ENCODE data around the gene CHTF8. TPM values are rescaled to one million over a fixed set of nuclear protein-coding genes. Genes with fewer than 3 reads are reported as not detected.

The CHTF8 gene
- total RNA-seq, 4 donors from 2014 or later, result 53.9 to 68.7 (median 60.2) TPM

- H3K27ac ChIP-seq, result no peak overlapping the region
- H3K4me1 ChIP-seq, result peaks cover 5 to 22% (median 12%) of the 10 kb centered on the region in 4 donors
- no peak for DNase-seq
- peaks cover 0 to 18% (median 0%) of the 10 kb centered on the region in 3 donors for H3K36me3 ChIP-seq
- no peak overlapping the region for H3K4me3 ChIP-seq
- no peaks in the 10 kb centered on the region for H3K27me3 ChIP-seq
- no peaks in the 10 kb centered on the region for H3K9me3 ChIP-seq
- TF ChIP-seq POLR2A (IDR thresholded peaks at IDR 0.05), result no peak
- no peak for TF ChIP-seq CTCF (IDR thresholded peaks at IDR 0.05)
Observed at GRCh38 chr16:69109486-69110270, 22.7 kb downstream of the CHTF8 start.

- no peak for DNase-seq
- no peak overlapping the region for H3K4me3 ChIP-seq
- TF ChIP-seq CTCF (IDR thresholded peaks at IDR 0.05) (no peak), POLR2A (IDR thresholded peaks at IDR 0.05) (no peak)
- no peak overlapping the region for H3K27ac ChIP-seq
- H3K36me3 ChIP-seq, result peaks cover 0 to 10% (median 0%) of the 10 kb centered on the region in 3 donors
- H3K27me3 ChIP-seq, result no peaks in the 10 kb centered on the region
- peaks cover 5 to 22% (median 12%) of the 10 kb centered on the region in 4 donors for H3K4me1 ChIP-seq
- H3K9me3 ChIP-seq, result no peaks in the 10 kb centered on the region
Observed at GRCh38 chr16:69108905-69109252, 23.5 kb downstream of the CHTF8 start.

GRCh38 chr16:69108064-69108904 lies 24.1 kb downstream of the CHTF8 start:
- H3K27me3 ChIP-seq, result no peaks in the 10 kb centered on the region
- TF ChIP-seq CTCF (IDR thresholded peaks at IDR 0.05) (no peak), POLR2A (IDR thresholded peaks at IDR 0.05) (no peak)
- peaks cover 0 to 8% (median 0%) of the 10 kb centered on the region in 3 donors for H3K36me3 ChIP-seq
- no peaks in the 10 kb centered on the region for H3K9me3 ChIP-seq
- no peak overlapping the region for H3K27ac ChIP-seq
- H3K4me3 ChIP-seq, result no peak overlapping the region
- DNase-seq, result no peak
- peaks cover 5 to 22% (median 12%) of the 10 kb centered on the region in 4 donors for H3K4me1 ChIP-seq

GRCh38 chr16:69107316-69107962 lies 24.9 kb downstream of the CHTF8 start:
- peaks cover 5 to 22% (median 12%) of the 10 kb centered on the region in 4 donors for H3K4me1 ChIP-seq
- peaks cover 0 to 8% (median 0%) of the 10 kb centered on the region in 3 donors for H3K36me3 ChIP-seq
- no peak overlapping the region for H3K27ac ChIP-seq
- peak in 2 of 3 donors; percentile 56 to 67 for DNase-seq
- no peaks in the 10 kb centered on the region for H3K27me3 ChIP-seq
- TF ChIP-seq CTCF (IDR thresholded peaks at IDR 0.05) (no peak), POLR2A (IDR thresholded peaks at IDR 0.05) (no peak)
- peak overlapping the region in 3 of 4 donors; percentile 0 to 55 (median 52) for H3K4me3 ChIP-seq
- no peaks in the 10 kb centered on the region for H3K9me3 ChIP-seq

- H3K27ac ChIP-seq, result no peak overlapping the region
- H3K4me3 ChIP-seq, result peak overlapping the region; percentile 15 to 55 (median 48)
- no peaks in the 10 kb centered on the region for H3K9me3 ChIP-seq
- no peaks in the 10 kb centered on the region for H3K27me3 ChIP-seq
- DNase-seq, result no peak
- TF ChIP-seq POLR2A (IDR thresholded peaks at IDR 0.05), result no peak
- TF ChIP-seq CTCF (IDR thresholded peaks at IDR 0.05), result no peak
- peaks cover 0 to 8% (median 0%) of the 10 kb centered on the region in 3 donors for H3K36me3 ChIP-seq
- H3K4me1 ChIP-seq, result peaks cover 5 to 22% (median 12%) of the 10 kb centered on the region in 4 donors
Observed at GRCh38 chr16:69106491-69107315, 25.7 kb downstream of the CHTF8 start.

Measured in Peyer's patch (tissue), 4 donors.